Fibroblast of pulmonary artery (primary cell): Measurements from ENCODE around the gene ATP13A4.
"Not testable (repeated sequence)": the region's sequence is repeated elsewhere in the genome, so short reads cannot be mapped to it uniquely, and the experiment has no call there.

ENCODE experiments used
- DNase-seq: peaks from one replicate; pipeline ENCODE4 v3.0.0-alpha.2; 2010; ENCODE audit warnings: low read depth
- H3K4me3 ChIP-seq: replicated peaks from 2 replicates; pipeline ENCODE4 v1.5.1; 2011; ENCODE audit warnings: low read depth, mild to moderate bottlenecking, control low read depth, low read length, moderate library complexity
- TF ChIP-seq, protein P1 (sequence below): IDR thresholded peaks from 2 replicates; pipeline ENCODE4 v1.5.1; 2011; ENCODE audit warnings: mild to moderate bottlenecking, control low read depth, low read length, inconsistent platforms; ENCODE audit errors: missing control alignments

Gene ATP13A4

GRCh38 chr3:193546129-193546528 lies 8.6 kb downstream of the ATP13A4 start:
- no peak overlapping the region for H3K4me3 ChIP-seq
- TF ChIP-seq, protein P1, sequence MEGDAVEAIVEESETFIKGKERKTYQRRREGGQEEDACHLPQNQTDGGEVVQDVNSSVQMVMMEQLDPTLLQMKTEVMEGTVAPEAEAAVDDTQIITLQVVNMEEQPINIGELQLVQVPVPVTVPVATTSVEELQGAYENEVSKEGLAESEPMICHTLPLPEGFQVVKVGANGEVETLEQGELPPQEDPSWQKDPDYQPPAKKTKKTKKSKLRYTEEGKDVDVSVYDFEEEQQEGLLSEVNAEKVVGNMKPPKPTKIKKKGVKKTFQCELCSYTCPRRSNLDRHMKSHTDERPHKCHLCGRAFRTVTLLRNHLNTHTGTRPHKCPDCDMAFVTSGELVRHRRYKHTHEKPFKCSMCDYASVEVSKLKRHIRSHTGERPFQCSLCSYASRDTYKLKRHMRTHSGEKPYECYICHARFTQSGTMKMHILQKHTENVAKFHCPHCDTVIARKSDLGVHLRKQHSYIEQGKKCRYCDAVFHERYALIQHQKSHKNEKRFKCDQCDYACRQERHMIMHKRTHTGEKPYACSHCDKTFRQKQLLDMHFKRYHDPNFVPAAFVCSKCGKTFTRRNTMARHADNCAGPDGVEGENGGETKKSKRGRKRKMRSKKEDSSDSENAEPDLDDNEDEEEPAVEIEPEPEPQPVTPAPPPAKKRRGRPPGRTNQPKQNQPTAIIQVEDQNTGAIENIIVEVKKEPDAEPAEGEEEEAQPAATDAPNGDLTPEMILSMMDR: no peak
- DNase-seq: no peak

GRCh38 chr3:193545304-193545703 lies 9.4 kb downstream of the ATP13A4 start:
- TF ChIP-seq, protein P1: no peak
- no peak overlapping the region for H3K4me3 ChIP-seq
- no peak for DNase-seq

DNA sequence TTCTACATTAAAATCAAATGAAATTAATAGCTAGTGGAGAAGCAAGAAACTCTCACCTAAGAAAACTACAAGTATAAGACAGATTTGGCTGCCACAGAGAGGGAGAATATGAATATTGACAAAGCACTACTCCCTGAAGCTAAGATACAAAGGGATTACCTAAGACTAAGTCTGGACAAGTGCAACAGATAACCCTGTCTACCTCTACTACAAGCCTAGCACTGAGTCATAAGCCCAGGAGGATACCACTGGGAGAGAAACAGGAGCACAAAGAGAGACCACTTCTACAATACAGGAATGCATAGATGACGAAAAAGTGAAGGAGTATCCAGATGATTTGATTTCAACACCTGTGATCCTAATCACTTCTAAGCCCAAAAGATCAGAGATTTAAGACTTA lies 10.4 kb downstream of the ATP13A4 start:
- no peak for DNase-seq
- TF ChIP-seq, protein P1: no peak
- no peak overlapping the region for H3K4me3 ChIP-seq

- TF ChIP-seq, protein P1: no peak
- H3K4me3 ChIP-seq: no peak overlapping the region
- DNase-seq: no peak
These were observed 24.2 kb downstream of the ATP13A4 start for GRCh38 chr3:193530231-193531165.

DNA sequence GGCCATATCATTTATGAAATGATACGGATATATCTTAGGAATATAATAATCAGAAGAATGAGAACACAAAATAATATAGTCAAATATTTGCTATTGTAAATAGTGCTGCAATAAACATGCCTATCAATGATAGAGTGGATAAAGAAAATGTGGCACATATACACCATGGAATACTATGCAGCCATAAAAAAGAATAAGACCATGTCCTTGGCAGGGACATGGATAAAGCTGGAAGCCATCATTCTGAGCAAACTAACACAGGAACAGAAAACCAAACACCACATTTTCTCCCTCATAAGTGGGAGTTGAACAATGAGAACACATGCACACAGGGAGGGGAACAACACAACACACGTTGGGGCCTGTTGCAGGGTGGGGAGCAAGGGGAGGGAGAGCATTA lies 28.6 kb downstream of the ATP13A4 start:
- not testable (repeated sequence) for H3K4me3 ChIP-seq, DNase-seq

DNA sequence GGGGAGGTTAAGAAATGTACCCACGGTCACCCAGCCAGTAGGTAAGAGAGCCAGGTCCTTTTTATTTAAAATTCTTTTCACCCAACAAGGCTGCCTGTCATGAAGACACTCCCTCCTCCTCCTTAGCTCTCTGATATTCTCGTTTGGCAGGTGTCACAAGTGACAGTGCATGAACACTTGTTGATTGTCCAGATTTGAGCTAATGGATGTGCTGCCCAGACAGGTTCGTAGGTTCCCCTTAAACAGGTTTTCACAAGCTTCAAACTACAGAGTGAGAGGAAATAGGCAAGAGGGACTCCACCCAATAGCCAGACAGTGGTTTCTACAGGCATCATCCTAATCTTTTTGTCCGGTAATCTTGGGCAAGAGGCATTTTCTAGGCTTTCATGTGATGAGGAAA lies 32.2 kb downstream of the ATP13A4 start:
- TF ChIP-seq, protein P1: no peak
- DNase-seq: no peak
- no peak overlapping the region for H3K4me3 ChIP-seq

DNA sequence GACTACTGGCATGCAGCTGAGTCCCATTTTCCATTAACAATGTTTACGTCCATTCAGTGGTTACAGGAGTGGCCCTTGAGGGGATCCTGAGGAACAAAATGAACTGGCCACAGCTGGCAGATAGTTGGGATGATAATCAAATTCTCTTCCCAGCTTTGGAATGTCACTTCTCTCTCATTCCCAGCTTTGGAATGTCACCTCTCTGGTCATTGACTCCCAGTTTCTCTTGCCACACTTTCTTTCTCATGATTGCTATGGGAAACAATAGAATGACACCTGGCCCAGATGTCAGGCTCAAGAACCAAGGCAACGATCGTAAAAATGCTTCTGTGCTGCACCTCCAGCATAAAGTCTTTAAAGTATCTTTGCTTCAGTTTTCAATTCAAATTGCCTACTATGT lies 34.0 kb downstream of the ATP13A4 start:
- DNase-seq: no peak
- no peak overlapping the region for H3K4me3 ChIP-seq
- TF ChIP-seq, protein P1: no peak
